HepG2 (cell line): ENCODE data around the gene RRP36. TPM values are rescaled to one million over a fixed set of nuclear protein-coding genes. Genes with fewer than 3 reads are reported as not detected.

Source experiments
- BRD4 ChIP-seq: sonication (generic); formaldehyde crosslinking; IDR thresholded peaks from 2 replicates; pipeline ENCODE4 v1.4.0; 2020; ENCODE audit warnings: missing genetic modification reagents
- EEA1 ChIP-seq: sonication (generic); formaldehyde crosslinking; IDR thresholded peaks from 2 replicates; pipeline ENCODE4 v1.5.1; 2020; ENCODE audit warnings: mild to moderate bottlenecking, missing genetic modification reagents, borderline replicate concordance
- KLF13 ChIP-seq: sonication (generic); formaldehyde crosslinking; IDR thresholded peaks from 2 replicates; pipeline ENCODE4 v1.4.0; 2020; ENCODE audit warnings: mild to moderate bottlenecking, missing genetic modification reagents
- KLF16 ChIP-seq, 2 experiments: sonication (generic) in 1 of 2; formaldehyde crosslinking in 1 of 2; IDR thresholded peaks; 2 replicates each; pipeline versions ENCODE4 v1.6.1 to v1.8.0; 2016 to 2023; ENCODE audit warnings: missing genetic modification reagents in 2 of 2, missing compliant biosample characterization in 1 of 2
- MIER2 ChIP-seq: IDR thresholded peaks from 2 replicates; pipeline ENCODE4 v1.6.1; 2016; ENCODE audit warnings: missing biosample characterization, missing genetic modification reagents
- NCOR1 ChIP-seq: fragments of 200-600 bp; sonication (generic); IDR thresholded peaks from 2 replicates; pipeline ENCODE4 v1.7.0; 2017; ENCODE audit warnings: antibody characterized with exemption, low read length, borderline replicate concordance
- RXRA ChIP-seq: sonication (generic); formaldehyde crosslinking; IDR thresholded peaks from 2 replicates; pipeline ENCODE4 v1.5.1; 2020; ENCODE audit warnings: missing genetic modification reagents
- SIX1 ChIP-seq: sonication (generic); formaldehyde crosslinking; IDR thresholded peaks from 2 replicates; pipeline ENCODE4 v1.4.0; 2020; ENCODE audit warnings: missing genetic modification reagents, borderline replicate concordance
- SP1 ChIP-seq, 2 experiments: fragments of 450-650 bp in 1 of 2; sonication (generic) in 1 of 2; formaldehyde crosslinking in 1 of 2; IDR thresholded peaks; 2 replicates each; pipeline versions ENCODE4 v1.4.0 to v1.6.1; 2016 to 2020; ENCODE audit warnings: missing genetic modification reagents in 1 of 2
- TCF7 ChIP-seq: sonication (generic); IDR thresholded peaks from 2 replicates; pipeline ENCODE4 v1.6.1; 2016; ENCODE audit warnings: antibody characterized with exemption, low read depth
- ZBTB42 ChIP-seq: sonication (generic); formaldehyde crosslinking; IDR thresholded peaks from 2 replicates; pipeline ENCODE4 v1.5.0; 2020; ENCODE audit warnings: mild to moderate bottlenecking, missing genetic modification reagents
- ZBTB7A ChIP-seq: sonication (generic); formaldehyde crosslinking; IDR thresholded peaks from 2 replicates; pipeline ENCODE4 v1.8.0; 2022; ENCODE audit warnings: mild to moderate bottlenecking, missing genetic modification reagents
- ZNF549 ChIP-seq: sonication (generic); formaldehyde crosslinking; IDR thresholded peaks from 2 replicates; pipeline ENCODE4 v1.5.0; 2020; ENCODE audit warnings: missing genetic modification reagents
- ZNF577 ChIP-seq: sonication (generic); formaldehyde crosslinking; IDR thresholded peaks from 2 replicates; pipeline ENCODE4 v1.4.0; 2020; ENCODE audit warnings: mild to moderate bottlenecking, low read depth, missing genetic modification reagents, borderline replicate concordance
- ZNF7 ChIP-seq: IDR thresholded peaks from 2 replicates; pipeline ENCODE4 v1.6.1; 2016; ENCODE audit warnings: missing biosample characterization, missing genetic modification reagents
- ZNF761 ChIP-seq: sonication (generic); formaldehyde crosslinking; conservative IDR thresholded peaks from 2 replicates; pipeline ENCODE4 v1.4.0; 2020; ENCODE audit warnings: mild to moderate bottlenecking, missing genetic modification reagents
- ZZZ3 ChIP-seq: sonication (generic); formaldehyde crosslinking; IDR thresholded peaks from 2 replicates; pipeline ENCODE4 v1.4.0; 2020; ENCODE audit warnings: missing genetic modification reagents, mild to moderate bottlenecking, borderline replicate concordance
- polyA plus RNA-seq, 8 experiments: library from polyadenylated mRNA; depleted of rRNA in 3 of 8; stranded (reverse) in 7 of 8; unstranded in 1 of 8; fragments of >200 nt; fragmentation: Illumina TruSeq in 4 of 8; extraction: Trizol in 4 of 8; gene quantifications; 2 replicates each; pipeline versions ENCODE4 v1.2.1 to v1.2.3, GENCODE V29; 2011 to 2016; ENCODE audit warnings: low read depth in 4 of 8, missing spikeins in 1 of 8, mixed read lengths in 1 of 8; ENCODE audit not compliant: insufficient read depth in 1 of 8
- total RNA-seq, 5 experiments: library from RNA; depleted of rRNA; stranded (reverse); fragments of >200 nt; fragmentation: Illumina TruSeq; extraction: Trizol; gene quantifications; 2 replicates each; pipeline ENCODE4 v1.2.3, GENCODE V29; 2016; ENCODE audit warnings: low read depth in 1 of 5
- TF ChIP-seq, protein P1 (sequence below): sonication (generic); formaldehyde crosslinking; IDR thresholded peaks from 2 replicates; pipeline ENCODE4 v1.4.0; 2020; ENCODE audit warnings: mild to moderate bottlenecking, missing genetic modification reagents
- TF ChIP-seq, protein P2 (sequence below): sonication (generic); formaldehyde crosslinking; IDR thresholded peaks from 2 replicates; pipeline ENCODE4 v1.4.0; 2020; ENCODE audit warnings: missing genetic modification reagents
- TF ChIP-seq, protein P3 (sequence below): sonication (generic); formaldehyde crosslinking; IDR thresholded peaks from 2 replicates; pipeline ENCODE4 v1.8.1; 2023; ENCODE audit warnings: mild to moderate bottlenecking, moderate library complexity, missing genetic modification reagents
- TF ChIP-seq, protein P4 (sequence below): sonication (generic); formaldehyde crosslinking; IDR thresholded peaks from 2 replicates; pipeline ENCODE4 v1.4.0; 2020; ENCODE audit warnings: mild to moderate bottlenecking, missing genetic modification reagents

RRP36 gene
- total and polyA plus RNA-seq, 2 of the 13 experiments (the other 11 are each of a cell fraction or from before 2014, with no cell fraction given) = 29.5 to 144 TPM

DNA sequence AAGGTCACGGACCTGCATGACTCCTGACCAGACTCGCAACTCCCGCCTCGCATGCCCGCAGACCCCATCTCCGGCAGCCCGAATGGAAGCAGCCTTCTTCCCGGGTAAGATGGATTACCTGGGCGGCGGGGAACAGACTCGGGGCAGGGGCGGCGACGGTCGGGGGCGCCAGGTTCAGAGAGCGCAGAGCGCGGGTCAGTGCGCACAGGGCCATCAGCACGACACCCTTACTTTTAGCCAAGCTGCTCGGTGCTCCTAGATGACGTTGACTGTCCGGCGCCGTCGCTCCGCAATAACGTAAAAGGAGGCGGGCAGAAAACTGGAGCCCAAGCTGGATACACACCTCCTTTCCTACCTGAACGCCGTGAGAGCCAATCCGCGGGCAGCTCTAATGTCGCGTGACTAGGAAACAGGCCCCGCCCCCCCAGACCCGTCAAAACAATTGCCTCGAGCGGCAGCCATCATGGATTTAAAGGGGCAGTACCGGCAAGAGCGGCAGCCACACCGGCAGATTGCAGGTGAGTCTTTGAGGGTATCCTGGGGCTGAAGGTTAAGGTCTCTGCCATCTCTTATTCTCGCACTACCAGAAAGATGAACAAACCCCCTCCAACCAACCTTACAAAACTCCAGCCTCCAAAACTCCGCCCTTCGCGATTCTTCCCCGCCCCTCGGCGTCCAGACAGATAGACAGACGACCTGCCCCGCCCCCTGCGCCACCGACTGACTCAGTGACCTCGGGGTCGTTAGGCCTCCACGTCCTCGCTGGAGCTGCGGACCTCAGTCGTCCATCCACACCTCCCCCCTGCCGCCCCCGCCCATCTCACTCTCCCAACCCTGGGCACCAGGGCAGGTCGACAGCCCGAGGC is 38.0 kb downstream of the RRP36 start, which contains the start of the genes KLC4 and MRPL2 (continued):
- TF ChIP-seq ZNF549 (CRISPR knock-in tag) = no peak
- peak; percentile 7; the same call in 1 of the 2 replicates for TF ChIP-seq ZNF7
- TF ChIP-seq RXRA = peak; percentile 78
- no peak for TF ChIP-seq SP1 (IDR thresholded peaks at IDR 0.05)
- TF ChIP-seq SP1 (CRISPR knock-in tag; IDR thresholded peaks at IDR 0.05) = peak; percentile 96
- TF ChIP-seq, protein P1, sequence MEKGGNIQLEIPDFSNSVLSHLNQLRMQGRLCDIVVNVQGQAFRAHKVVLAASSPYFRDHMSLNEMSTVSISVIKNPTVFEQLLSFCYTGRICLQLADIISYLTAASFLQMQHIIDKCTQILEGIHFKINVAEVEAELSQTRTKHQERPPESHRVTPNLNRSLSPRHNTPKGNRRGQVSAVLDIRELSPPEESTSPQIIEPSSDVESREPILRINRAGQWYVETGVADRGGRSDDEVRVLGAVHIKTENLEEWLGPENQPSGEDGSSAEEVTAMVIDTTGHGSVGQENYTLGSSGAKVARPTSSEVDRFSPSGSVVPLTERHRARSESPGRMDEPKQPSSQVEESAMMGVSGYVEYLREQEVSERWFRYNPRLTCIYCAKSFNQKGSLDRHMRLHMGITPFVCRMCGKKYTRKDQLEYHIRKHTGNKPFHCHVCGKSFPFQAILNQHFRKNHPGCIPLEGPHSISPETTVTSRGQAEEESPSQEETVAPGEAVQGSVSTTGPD (CRISPR knock-in tag) = no peak
- TF ChIP-seq, protein P2, sequence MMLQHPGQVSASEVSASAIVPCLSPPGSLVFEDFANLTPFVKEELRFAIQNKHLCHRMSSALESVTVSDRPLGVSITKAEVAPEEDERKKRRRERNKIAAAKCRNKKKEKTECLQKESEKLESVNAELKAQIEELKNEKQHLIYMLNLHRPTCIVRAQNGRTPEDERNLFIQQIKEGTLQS = 0 out of 2 replicates have a peak, but pooled peaks have one; percentile 12
- peak; percentile 56; the same call in 1 of the 2 replicates for TF ChIP-seq ZZZ3 (CRISPR knock-in tag)
- no peak for TF ChIP-seq SIX1 (CRISPR knock-in tag)
- peak; percentile 49; the same call in 1 of the 2 replicates for TF ChIP-seq ZBTB42 (CRISPR knock-in tag)
- TF ChIP-seq, protein P3, sequence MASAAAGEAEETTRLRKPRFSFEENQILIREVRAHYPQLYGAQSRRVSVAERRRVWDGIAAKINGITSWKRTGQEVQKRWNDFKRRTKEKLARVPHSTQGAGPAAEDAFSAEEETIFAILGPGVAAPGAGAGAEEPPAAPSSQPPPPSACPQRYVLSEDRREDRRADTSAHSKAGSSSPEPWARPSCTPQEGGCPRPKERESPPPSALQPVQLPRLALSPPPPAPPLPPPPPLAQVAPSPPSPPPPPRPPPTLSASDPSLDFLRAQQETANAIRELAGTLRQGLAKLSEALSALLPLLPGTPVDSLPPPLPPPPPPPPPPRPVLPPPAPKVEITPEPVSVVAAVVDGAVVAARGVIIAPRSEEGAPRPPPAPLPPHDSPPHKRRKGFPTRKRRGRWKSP (CRISPR knock-in tag) = peak; percentile 19; the same call in 1 of the 2 replicates
- TF ChIP-seq EEA1 (CRISPR knock-in tag) = peak; percentile 91; the same call in 1 of the 2 replicates
- TF ChIP-seq MIER2 (CRISPR knock-in tag) = 0 out of 2 replicates have a peak, but pooled peaks have one; percentile 8
- no peak for TF ChIP-seq ZNF761 (CRISPR knock-in tag)
- peak; percentile 83; the same call in 1 of the 2 replicates for TF ChIP-seq NCOR1
- peak; percentile 5; the same call in 1 of the 2 replicates for TF ChIP-seq TCF7
- peak; percentile 65; the same call in 1 of the 2 replicates for TF ChIP-seq KLF13 (CRISPR knock-in tag)
- TF ChIP-seq KLF16 (CRISPR knock-in tag; IDR thresholded peaks at IDR 0.05) = peak in 1 of 2 experiments; percentile 45; a peak in 1 of 4 replicates
- TF ChIP-seq, protein P4, sequence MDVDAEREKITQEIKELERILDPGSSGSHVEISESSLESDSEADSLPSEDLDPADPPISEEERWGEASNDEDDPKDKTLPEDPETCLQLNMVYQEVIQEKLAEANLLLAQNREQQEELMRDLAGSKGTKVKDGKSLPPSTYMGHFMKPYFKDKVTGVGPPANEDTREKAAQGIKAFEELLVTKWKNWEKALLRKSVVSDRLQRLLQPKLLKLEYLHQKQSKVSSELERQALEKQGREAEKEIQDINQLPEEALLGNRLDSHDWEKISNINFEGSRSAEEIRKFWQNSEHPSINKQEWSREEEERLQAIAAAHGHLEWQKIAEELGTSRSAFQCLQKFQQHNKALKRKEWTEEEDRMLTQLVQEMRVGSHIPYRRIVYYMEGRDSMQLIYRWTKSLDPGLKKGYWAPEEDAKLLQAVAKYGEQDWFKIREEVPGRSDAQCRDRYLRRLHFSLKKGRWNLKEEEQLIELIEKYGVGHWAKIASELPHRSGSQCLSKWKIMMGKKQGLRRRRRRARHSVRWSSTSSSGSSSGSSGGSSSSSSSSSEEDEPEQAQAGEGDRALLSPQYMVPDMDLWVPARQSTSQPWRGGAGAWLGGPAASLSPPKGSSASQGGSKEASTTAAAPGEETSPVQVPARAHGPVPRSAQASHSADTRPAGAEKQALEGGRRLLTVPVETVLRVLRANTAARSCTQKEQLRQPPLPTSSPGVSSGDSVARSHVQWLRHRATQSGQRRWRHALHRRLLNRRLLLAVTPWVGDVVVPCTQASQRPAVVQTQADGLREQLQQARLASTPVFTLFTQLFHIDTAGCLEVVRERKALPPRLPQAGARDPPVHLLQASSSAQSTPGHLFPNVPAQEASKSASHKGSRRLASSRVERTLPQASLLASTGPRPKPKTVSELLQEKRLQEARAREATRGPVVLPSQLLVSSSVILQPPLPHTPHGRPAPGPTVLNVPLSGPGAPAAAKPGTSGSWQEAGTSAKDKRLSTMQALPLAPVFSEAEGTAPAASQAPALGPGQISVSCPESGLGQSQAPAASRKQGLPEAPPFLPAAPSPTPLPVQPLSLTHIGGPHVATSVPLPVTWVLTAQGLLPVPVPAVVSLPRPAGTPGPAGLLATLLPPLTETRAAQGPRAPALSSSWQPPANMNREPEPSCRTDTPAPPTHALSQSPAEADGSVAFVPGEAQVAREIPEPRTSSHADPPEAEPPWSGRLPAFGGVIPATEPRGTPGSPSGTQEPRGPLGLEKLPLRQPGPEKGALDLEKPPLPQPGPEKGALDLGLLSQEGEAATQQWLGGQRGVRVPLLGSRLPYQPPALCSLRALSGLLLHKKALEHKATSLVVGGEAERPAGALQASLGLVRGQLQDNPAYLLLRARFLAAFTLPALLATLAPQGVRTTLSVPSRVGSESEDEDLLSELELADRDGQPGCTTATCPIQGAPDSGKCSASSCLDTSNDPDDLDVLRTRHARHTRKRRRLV (CRISPR knock-in tag) = peak; percentile 66; the same call in 1 of the 2 replicates
- TF ChIP-seq BRD4 (CRISPR knock-in tag) = no peak
- no peak for TF ChIP-seq ZNF577
- no peak for TF ChIP-seq ZBTB7A (CRISPR knock-in tag)
